OCI-LY7 (cell line): ENCODE measurements around the gene PLIN1. TPM values are rescaled to one million over a fixed set of nuclear protein-coding genes. Genes with fewer than 3 reads are reported as not detected.

Experiments used
- BruUV-seq: library from RNA; stranded (reverse); fragments of 400-500 nt; replicated peaks from 2 replicates; lab custom pipeline; 2021; lab: Mats Ljungman, UMichigan
- CTCF ChIA-PET: fragments of 300-600 bp; sonication (Branson Sonifier 250); formaldehyde crosslinking; loops from one replicate; lab custom pipeline; 2022; ENCODE audit warnings: antibody characterized with exemption; ENCODE audit not compliant: unreplicated experiment; lab: Charles Lee
- POLR2A ChIA-PET: fragments of 300-600 bp; sonication (Branson Sonifier 250); formaldehyde crosslinking; loops from one replicate; lab custom pipeline; 2022; ENCODE audit warnings: antibody characterized with exemption; lab: Charles Lee
- DNase-seq: peaks from one replicate; pipeline ENCODE4 v3.0.0-alpha.2; 2015; ENCODE audit warnings: low spot score
- H2AFZ ChIP-seq: fragments of 200-600 bp; sonication (generic), shearing (Covaris generic); 2 replicates; pipeline ENCODE4 v1.6.1; 2014; ENCODE audit warnings: mild to moderate bottlenecking, antibody characterized with exemption, low read length, moderate library complexity
- H3K27ac ChIP-seq: fragments of 200-600 bp; sonication (generic); 2 replicates; pipeline ENCODE4 v1.5.1; 2014; ENCODE audit warnings: mixed run types, low read depth, mild to moderate bottlenecking, moderate library complexity, low read length, inconsistent platforms; ENCODE audit not compliant: poor library complexity, severe bottlenecking
- H3K36me3 ChIP-seq: fragments of 200-600 bp; sonication (generic); 2 replicates; pipeline ENCODE4 v1.6.1; 2014; ENCODE audit warnings: mild to moderate bottlenecking, antibody characterized with exemption, low read length, moderate library complexity, mixed read lengths; ENCODE audit not compliant: insufficient read depth
- H3K4me1 ChIP-seq: fragments of 200-600 bp; sonication (generic); 2 replicates; pipeline ENCODE4 v1.5.1; 2014; ENCODE audit warnings: mild to moderate bottlenecking, low read length; ENCODE audit not compliant: insufficient read depth, poor library complexity, severe bottlenecking
- H3K4me2 ChIP-seq: fragments of 200-600 bp; sonication (generic); 2 replicates; pipeline ENCODE4 v1.6.1; 2014; ENCODE audit warnings: mild to moderate bottlenecking, low read length
- H3K4me3 ChIP-seq: fragments of 200-600 bp; sonication (generic); 2 replicates; pipeline ENCODE4 v1.5.1; 2014; ENCODE audit warnings: mild to moderate bottlenecking, low read depth, low read length; ENCODE audit not compliant: poor library complexity, severe bottlenecking
- H3K79me2 ChIP-seq: fragments of 200-600 bp; sonication (generic); 2 replicates; pipeline ENCODE4 v1.6.1; 2016; ENCODE audit warnings: low read depth, mild to moderate bottlenecking, low read length, moderate library complexity, mixed read lengths; ENCODE audit not compliant: insufficient read depth
- H3K9me2 ChIP-seq: fragments of 200-600 bp; sonication (generic); 2 replicates; pipeline ENCODE4 v1.6.1; 2016; ENCODE audit warnings: mild to moderate bottlenecking, low read length, mixed read lengths; ENCODE audit not compliant: insufficient read depth
- H3K9me3 ChIP-seq: fragments of 200-600 bp; sonication (generic); 2 replicates; pipeline ENCODE4 v1.6.1; 2014; ENCODE audit warnings: mild to moderate bottlenecking, mixed run types, low read length, mixed read lengths
- H4K20me1 ChIP-seq: fragments of 200-600 bp; sonication (generic); 2 replicates; pipeline ENCODE4 v1.6.1; 2014; ENCODE audit warnings: mild to moderate bottlenecking, antibody characterized with exemption, low read length, moderate library complexity, mixed read lengths; ENCODE audit not compliant: insufficient read depth
- EZH2phosphoT487 ChIP-seq: fragments of 200-600 bp; sonication (generic); IDR thresholded peaks from 2 replicates; pipeline ENCODE4 v1.6.1; 2018; ENCODE audit warnings: low read depth, borderline replicate concordance, mild to moderate bottlenecking, mixed run types, antibody characterized with exemption, low read length, moderate library complexity, mixed read lengths
- intact Hi-C: fragments of 100-400 bp; cut with micrococcal nuclease; formaldehyde crosslinking; loops from one replicate; pipeline ENCODE4 v1.10.0; 2022; ENCODE audit not compliant: unreplicated experiment
- total RNA-seq, 2 experiments: library from RNA; depleted of rRNA in 1 of 2; stranded (reverse); fragments of >200 nt in 1 of 2; shearing (Covaris generic) in 1 of 2; gene quantifications; 2 replicates each; pipeline ENCODE4 v1.2.3, GENCODE V29; 2014 to 2022
- TF ChIP-seq, protein P1 (sequence below): fragments of 200-600 bp; sonication (generic); conservative IDR thresholded peaks from 2 replicates; pipeline ENCODE4 v1.5.1; 2014; ENCODE audit warnings: mild to moderate bottlenecking, antibody characterized with exemption, low read length, moderate library complexity, mixed read lengths

Gene PLIN1
- total RNA-seq, 2 experiments from 2014 or later = 0.19 TPM; not detected in 1

GRCh38 chr15:89680282-89680873, 1.2 kb upstream of the PLIN1 start:
- H3K4me1 ChIP-seq = no peaks in the 10 kb centered on the region
- no peak overlapping the region for H3K4me3 ChIP-seq
- ChIA-PET POLR2A (no interaction called here), CTCF (no interaction called here)
- no peak for DNase-seq
- no peaks in the 10 kb centered on the region for H3K9me2 ChIP-seq
- BruUV-seq = no TSS peak
- TF ChIP-seq, protein P1, sequence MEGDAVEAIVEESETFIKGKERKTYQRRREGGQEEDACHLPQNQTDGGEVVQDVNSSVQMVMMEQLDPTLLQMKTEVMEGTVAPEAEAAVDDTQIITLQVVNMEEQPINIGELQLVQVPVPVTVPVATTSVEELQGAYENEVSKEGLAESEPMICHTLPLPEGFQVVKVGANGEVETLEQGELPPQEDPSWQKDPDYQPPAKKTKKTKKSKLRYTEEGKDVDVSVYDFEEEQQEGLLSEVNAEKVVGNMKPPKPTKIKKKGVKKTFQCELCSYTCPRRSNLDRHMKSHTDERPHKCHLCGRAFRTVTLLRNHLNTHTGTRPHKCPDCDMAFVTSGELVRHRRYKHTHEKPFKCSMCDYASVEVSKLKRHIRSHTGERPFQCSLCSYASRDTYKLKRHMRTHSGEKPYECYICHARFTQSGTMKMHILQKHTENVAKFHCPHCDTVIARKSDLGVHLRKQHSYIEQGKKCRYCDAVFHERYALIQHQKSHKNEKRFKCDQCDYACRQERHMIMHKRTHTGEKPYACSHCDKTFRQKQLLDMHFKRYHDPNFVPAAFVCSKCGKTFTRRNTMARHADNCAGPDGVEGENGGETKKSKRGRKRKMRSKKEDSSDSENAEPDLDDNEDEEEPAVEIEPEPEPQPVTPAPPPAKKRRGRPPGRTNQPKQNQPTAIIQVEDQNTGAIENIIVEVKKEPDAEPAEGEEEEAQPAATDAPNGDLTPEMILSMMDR = no peak
- no peak for TF ChIP-seq EZH2phosphoT487
- no peak overlapping the region for H2AFZ ChIP-seq
- intact Hi-C loops = no loop called here
- H3K4me2 ChIP-seq = no peak overlapping the region
- H3K36me3 ChIP-seq = no peaks in the 10 kb centered on the region
- no peak overlapping the region for H3K27ac ChIP-seq
- H4K20me1 ChIP-seq = no peaks in the 10 kb centered on the region
- H3K79me2 ChIP-seq = no peaks in the 10 kb centered on the region
- no peaks in the 10 kb centered on the region for H3K9me3 ChIP-seq

- Histone ChIP-seq H3K27ac (no peak overlapping the region), H3K9me3 (no peaks in the 10 kb centered on the region), H2AFZ (no peak overlapping the region), H3K9me2 (no peaks in the 10 kb centered on the region), H3K4me1 (no peaks in the 10 kb centered on the region), H3K36me3 (no peaks in the 10 kb centered on the region), H3K4me2 (no peak overlapping the region), H4K20me1 (no peaks in the 10 kb centered on the region), H3K4me3 (no peak overlapping the region), H3K79me2 (no peaks in the 10 kb centered on the region)
- TF ChIP-seq EZH2phosphoT487 = no peak
- TF ChIP-seq, protein P1 = no peak
- BruUV-seq = no TSS peak
- ChIA-PET POLR2A (no interaction called here), CTCF (no interaction called here)
- no peak for DNase-seq
- intact Hi-C loops = no loop called here
These were observed 1.8 kb downstream of the PLIN1 start for GRCh38 chr15:89677381-89677780.

- Histone ChIP-seq H3K4me1 (no peaks in the 10 kb centered on the region), H4K20me1 (no peaks in the 10 kb centered on the region), H3K4me2 (no peak overlapping the region), H3K79me2 (no peaks in the 10 kb centered on the region), H3K9me3 (no peaks in the 10 kb centered on the region), H3K36me3 (no peaks in the 10 kb centered on the region), H3K4me3 (no peak overlapping the region), H2AFZ (no peak overlapping the region), H3K27ac (no peak overlapping the region), H3K9me2 (no peaks in the 10 kb centered on the region)
- POLR2A ChIA-PET = interaction anchor here (0.5 to 0.9 kb wide), 2 partner anchors 11 to 201 kb away, joined by 3 read pairs; no protein-coding TSS in a partner anchor
- DNase-seq = no peak
- BruUV-seq = no TSS peak
- CTCF ChIA-PET = interaction anchor here (0.6 kb wide), 3 partner anchors 7 to 181 kb away, joined by 4 to 8 read pairs (median 7); no protein-coding TSS in a partner anchor
- intact Hi-C loops = no loop called here
- TF ChIP-seq, protein P1 = no peak
- no peak for TF ChIP-seq EZH2phosphoT487
These were observed 3.6 kb downstream of the PLIN1 start for GRCh38 chr15:89675606-89676005.
